GM18867 (cell line): ENCODE measurements around the gene HHEX.
"Not testable (repeated sequence)": the region's sequence is repeated elsewhere in the genome, so short reads cannot be mapped to it uniquely, and the experiment has no call there.

ENCODE experiments used
- ATAC-seq: cut with Tn5 transposase; IDR thresholded peaks from one replicate; pipeline ENCODE4 v1.9.1; 2021; ENCODE audit warnings: mild to moderate bottlenecking, moderate library complexity; ENCODE audit not compliant: unreplicated experiment

The HHEX gene

GRCh38 chr10:92732958-92733357, 43.2 kb downstream of the HHEX start:
- no peak for ATAC-seq

GRCh38 chr10:92734301-92734700, 44.5 kb downstream of the HHEX start:
- ATAC-seq = no peak

- ATAC-seq = no peak
Measured at GRCh38 chr10:92735938-92736337, 46.2 kb downstream of the HHEX start.

DNA sequence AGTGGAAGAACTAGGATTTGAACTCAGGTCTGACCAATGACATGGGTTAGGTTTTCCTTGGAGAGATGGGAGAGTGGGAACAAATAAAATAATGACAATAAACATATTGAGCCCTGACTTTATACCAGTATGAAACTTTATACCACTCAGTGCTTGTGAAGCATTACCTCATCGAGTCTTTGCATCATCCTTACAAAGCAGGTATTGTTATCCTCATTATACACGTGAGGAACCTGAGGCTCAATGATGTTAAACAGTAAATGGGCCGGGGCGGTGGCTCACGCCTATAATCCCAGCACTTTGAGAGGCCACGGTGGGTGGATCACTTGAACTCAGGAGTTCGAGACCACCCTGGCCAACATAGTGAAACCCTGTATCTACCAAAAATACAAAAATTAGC, 47.7 kb downstream of the HHEX start:
- no peak for ATAC-seq

GRCh38 chr10:92740762-92741161, 51.0 kb downstream of the HHEX start:
- ATAC-seq = no peak

DNA sequence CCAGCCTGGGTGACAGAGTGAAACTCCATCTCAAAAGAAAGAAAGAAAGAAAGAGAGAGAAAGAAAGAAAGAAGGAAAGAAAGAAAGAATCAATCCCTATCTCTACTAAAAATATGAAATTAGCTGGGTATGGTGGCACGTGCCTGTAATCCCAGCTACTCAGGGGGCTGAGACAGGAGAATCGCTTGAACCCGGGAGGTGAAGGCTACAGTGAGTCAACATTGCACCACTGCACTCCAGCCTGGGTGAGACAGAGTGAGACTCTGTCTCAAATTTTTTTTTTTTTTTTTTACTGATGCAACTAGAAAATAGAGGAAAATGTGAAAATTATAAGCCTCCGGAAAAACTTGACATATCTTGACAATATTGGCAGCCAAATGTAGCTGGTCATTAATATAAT, 52.0 kb downstream of the HHEX start:
- ATAC-seq = not testable (repeated sequence)

DNA sequence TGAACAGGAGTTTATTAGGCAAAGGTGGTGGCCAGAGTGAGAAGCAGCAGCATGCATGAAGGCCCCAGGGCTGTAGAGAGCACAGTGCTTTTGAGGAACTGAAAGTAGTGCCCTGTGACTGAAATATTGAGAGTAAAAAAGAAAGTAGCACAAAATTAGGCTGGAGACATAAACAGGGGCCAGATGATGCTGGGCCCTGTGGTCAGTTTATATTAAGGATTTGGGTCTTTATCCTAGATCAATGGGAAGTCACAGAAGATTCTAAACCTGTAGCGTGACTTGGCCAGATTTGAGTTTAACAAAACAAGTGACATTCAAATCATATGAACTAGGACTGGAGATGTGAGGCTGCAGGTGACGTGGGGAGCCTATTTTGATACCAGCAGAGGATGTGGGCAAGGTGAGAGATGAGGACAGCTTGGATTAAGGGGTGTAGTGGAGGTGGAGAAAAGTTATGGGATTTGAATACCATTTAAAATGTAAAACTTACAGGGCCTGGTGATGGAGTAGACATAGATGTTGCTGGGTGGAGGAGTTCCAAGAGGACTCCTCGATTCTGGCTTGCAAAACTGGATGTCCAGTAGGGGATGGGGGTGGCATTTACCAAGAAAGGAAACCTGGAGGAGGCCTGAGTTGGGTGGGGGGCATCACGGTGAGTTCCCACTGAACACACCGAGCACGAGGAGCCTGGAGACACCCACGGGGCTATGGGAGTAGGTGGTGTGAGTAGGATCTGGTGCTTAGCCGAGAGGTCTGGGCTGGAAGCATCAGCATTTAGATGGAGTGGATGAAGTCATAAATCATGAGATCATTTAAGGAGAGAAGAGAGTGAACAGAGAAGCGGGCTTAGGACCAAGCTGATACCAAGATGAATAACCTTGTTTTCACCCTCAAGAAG, 52.8 kb downstream of the HHEX start:
- ATAC-seq = peak; percentile 96
